T-cell (primary cell): ENCODE data around the gene PLGLB1. TPM values are rescaled to one million over a fixed set of nuclear protein-coding genes. Genes with fewer than 3 reads are reported as not detected.
"Not testable (repeated sequence)": the region's sequence is repeated elsewhere in the genome, so short reads cannot be mapped to it uniquely, and the experiment has no call there.

Experiments used
- ATAC-seq, 4 experiments: fragments of 200-7000 bp in 3 of 4; fragments of 150-1000 bp in 1 of 4; cut with Tn5 transposase; replicated peaks in 1 of 4; 1 replicate in 3 of 4; 2 replicates in 1 of 4; pipeline ENCODE4 v1.10.0; 2021; ENCODE audit warnings: moderate library complexity in 3 of 4, mild to moderate bottlenecking in 2 of 4, moderate number of reproducible peaks in 1 of 4
- CTCF ChIA-PET, 2 donors: fragments of 300-600 bp; sonication (Branson Sonifier 250); formaldehyde crosslinking; loops; one replicate each; lab custom pipeline; 2022; ENCODE audit warnings: antibody characterized with exemption in 2 of 2; lab: Charles Lee
- POLR2A ChIA-PET, 2 donors: fragments of 300-600 bp; sonication (Branson Sonifier 250); formaldehyde crosslinking; loops; one replicate each; lab custom pipeline; 2022; ENCODE audit warnings: antibody characterized with exemption in 2 of 2; lab: Charles Lee
- DNase-seq, 35 experiments: peaks; one replicate each; pipeline versions ENCODE4 v3.0.0 to v3.0.0-alpha.2; 2013 to 2023
- H3K27ac ChIP-seq: one replicate; pipeline ENCODE4 v1.5.1; 2013; ENCODE audit warnings: low read length
- H3K27me3 ChIP-seq, 2 experiments: replicated peaks in 1 of 2; 1 replicate in 1 of 2; 2 replicates in 1 of 2; pipeline versions ENCODE4 v1.6.1 to v1.7.0; 2013; ENCODE audit warnings: low read length in 1 of 2, mixed read lengths in 1 of 2; ENCODE audit not compliant: control insufficient read depth in 2 of 2, insufficient read depth in 2 of 2; ENCODE audit errors: extremely low read depth in 1 of 2
- H3K36me3 ChIP-seq, 2 donors: 1 replicate in 1 of 2; 2 replicates in 1 of 2; pipeline versions ENCODE4 v1.6.1 to v1.7.0; 2013; ENCODE audit warnings: low read length in 1 of 2; ENCODE audit not compliant: control insufficient read depth in 2 of 2, insufficient read depth in 1 of 2; ENCODE audit errors: extremely low read depth in 1 of 2
- H3K4me1 ChIP-seq, 2 experiments: 1 replicate in 1 of 2; 2 replicates in 1 of 2; pipeline versions ENCODE4 v1.6.1 to v1.7.0; 2013; ENCODE audit warnings: low read length in 2 of 2, mixed read lengths in 1 of 2; ENCODE audit not compliant: insufficient read depth in 2 of 2, control insufficient read depth in 1 of 2; ENCODE audit errors: extremely low read depth in 1 of 2
- H3K4me3 ChIP-seq, 2 donors: 1 replicate in 1 of 2; 2 replicates in 1 of 2; pipeline versions ENCODE4 v1.5.1 to v1.7.0; 2013; ENCODE audit warnings: mild to moderate bottlenecking in 2 of 2, low read length in 1 of 2, moderate library complexity in 1 of 2; ENCODE audit not compliant: control insufficient read depth in 1 of 2; ENCODE audit errors: extremely low read depth in 1 of 2
- H3K9me3 ChIP-seq: 2 replicates; pipeline ENCODE4 v1.7.0; 2013
- H3K27ac Mint-ChIP-seq, 2 donors: one replicate each; pipeline ENCODE4 v1.8.0; 2020 to 2021; ENCODE audit warnings: mild to moderate bottlenecking in 2 of 2, mixed read lengths in 2 of 2
- H3K27me3 Mint-ChIP-seq, 2 donors: one replicate each; pipeline ENCODE4 v1.8.0; 2021 to 2022; ENCODE audit warnings: mixed read lengths in 2 of 2
- H3K36me3 Mint-ChIP-seq: one replicate; pipeline ENCODE4 v1.8.0; 2021; ENCODE audit warnings: mixed read lengths
- H3K4me1 Mint-ChIP-seq, 3 donors: one replicate each; pipeline ENCODE4 v1.8.0; 2020 to 2022; ENCODE audit warnings: mixed read lengths in 3 of 3, mild to moderate bottlenecking in 1 of 3
- H3K4me3 Mint-ChIP-seq, 3 donors: one replicate each; pipeline ENCODE4 v1.8.0; 2020 to 2022; ENCODE audit warnings: mild to moderate bottlenecking in 3 of 3, mixed read lengths in 3 of 3, moderate library complexity in 3 of 3
- H3K9me3 Mint-ChIP-seq, 3 donors: one replicate each; pipeline ENCODE4 v1.8.0; 2020 to 2022; ENCODE audit warnings: mixed read lengths in 3 of 3
- whole genome bisulfite sequencing: methylation state at CpG from one replicate; pipeline ENCODE4 v1.1.5; 2013; ENCODE audit warnings: missing lambda C conversion rate; ENCODE audit not compliant: insufficient coverage; 5-methylcytosine and 5-hydroxymethylcytosine counted together
- total RNA-seq, 35 experiments: library from RNA in 6 of 35; stranded (reverse) in 6 of 35; fragments of 120-200 nt in 1 of 35; gene quantifications; one replicate each; pipeline versions ENCODE4 v1.2.1 to v1.2.4 and lab custom pipeline; 2013 to 2026

Gene PLGLB1
- total RNA-seq, 5 donors from 2014 or later (not counting 1 experiment from before 2014, with no cell fraction given) = 3.3 to 14.5 (median 11.3) TPM

DNA sequence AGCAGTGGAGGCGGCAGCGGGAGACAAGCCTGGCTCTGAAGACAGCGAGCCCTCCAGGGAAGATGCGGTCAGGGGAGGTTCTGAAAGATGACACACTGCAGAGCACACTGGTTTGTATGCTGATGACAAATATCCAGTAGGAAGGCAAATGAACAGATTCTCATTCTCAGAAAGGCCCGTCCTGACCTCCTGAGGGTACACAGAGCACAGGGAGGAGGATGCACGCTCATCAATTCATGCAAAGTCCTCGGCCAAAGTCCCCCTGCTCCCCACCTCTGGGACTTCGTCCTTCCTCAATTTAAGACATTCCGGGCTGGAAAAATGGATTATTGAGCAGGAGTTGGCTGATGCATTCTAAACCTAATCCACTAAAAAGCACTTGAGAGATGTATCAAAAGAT lies 2.6 kb downstream of the PLGLB1 start:
- H3K36me3 Mint-ChIP-seq, H3K4me1 ChIP-seq, H3K27ac ChIP-seq, POLR2A ChIA-PET, H3K4me3 Mint-ChIP-seq, H3K9me3 Mint-ChIP-seq, CTCF ChIA-PET, H3K27ac Mint-ChIP-seq, H3K4me1 Mint-ChIP-seq, H3K27me3 ChIP-seq, DNase-seq, H3K36me3 ChIP-seq, H3K27me3 Mint-ChIP-seq, ATAC-seq, H3K9me3 ChIP-seq, H3K4me3 ChIP-seq: not testable (repeated sequence)
- WGBS = no CpG with 5 or more reads among the region's 9 CpGs

- H3K4me3 Mint-ChIP-seq, POLR2A ChIA-PET: not testable (repeated sequence)
- WGBS = no CpG with 5 or more reads among the region's 9 CpGs
Observed at GRCh38 chr2:87014489-87015169, 7.0 kb downstream of the PLGLB1 start.

GRCh38 chr2:87004398-87004797 lies 17.2 kb downstream of the PLGLB1 start:
- H3K4me1 ChIP-seq, POLR2A ChIA-PET, H3K27me3 Mint-ChIP-seq, H3K4me1 Mint-ChIP-seq, CTCF ChIA-PET, DNase-seq, ATAC-seq, H3K9me3 ChIP-seq, H3K4me3 Mint-ChIP-seq, H3K36me3 ChIP-seq, H3K27ac Mint-ChIP-seq, H3K27ac ChIP-seq, H3K4me3 ChIP-seq, H3K36me3 Mint-ChIP-seq, H3K27me3 ChIP-seq, H3K9me3 Mint-ChIP-seq: not testable (repeated sequence)
- no CpG with 5 or more reads among the region's 2 CpGs for WGBS

More at GRCh38 chr2:87014489-87015169, 7.0 kb downstream of the PLGLB1 start:
- H3K27me3 Mint-ChIP-seq, H3K4me1 Mint-ChIP-seq, H3K27me3 ChIP-seq, ATAC-seq, H3K36me3 Mint-ChIP-seq, H3K27ac ChIP-seq, H3K4me3 ChIP-seq, CTCF ChIA-PET, H3K36me3 ChIP-seq, H3K9me3 ChIP-seq, H3K9me3 Mint-ChIP-seq, H3K4me1 ChIP-seq, DNase-seq, H3K27ac Mint-ChIP-seq: not testable (repeated sequence)

Other genes with a start within 250 kb of the PLGLB1 start
- gene CD8A, start 230.9 kb downstream of the PLGLB1 start, total RNA-seq = 100 to 1,000 TPM in 4 of 5 donors, 10 to 100 TPM in 1; 92.1 to 194 (median 158) TPM
- gene CD8B, start 160.0 kb downstream of the PLGLB1 start, total RNA-seq = 100 to 1,000 TPM in 3 of 5 donors, 10 to 100 TPM in 2; 50.8 to 206 (median 117) TPM
- 1 to 10 TPM in 4 of 5 donors, under 1 TPM in 1; 0.63 to 8.7 (median 4.9) TPM for gene RGPD1, start 79.7 kb downstream of the PLGLB1 start, total RNA-seq